WTC11 (cell line): Measurements from ENCODE around the gene NDE1.

ENCODE experiments used
- ATF3 ChIP-seq: sonication (generic); formaldehyde crosslinking; conservative IDR thresholded peaks from 2 replicates; pipeline ENCODE4 v1.8.1; 2022; ENCODE audit warnings: mild to moderate bottlenecking, missing genetic modification reagents
- CBFB ChIP-seq: sonication (generic); formaldehyde crosslinking; IDR thresholded peaks from 2 replicates; pipeline ENCODE4 v1.8.1; 2022; ENCODE audit warnings: mild to moderate bottlenecking, low read depth, missing genetic modification reagents
- CREM ChIP-seq: sonication (generic); formaldehyde crosslinking; IDR thresholded peaks from 2 replicates; pipeline ENCODE4 v1.8.1; 2022; ENCODE audit warnings: mild to moderate bottlenecking, missing genetic modification reagents, moderate library complexity
- EMX1 ChIP-seq: fragments of 250-450 bp; sonication (Bioruptor Pico); IDR thresholded peaks from 2 replicates; pipeline ENCODE4 v1.8.0; 2021; ENCODE audit warnings: mild to moderate bottlenecking
- OVOL2 ChIP-seq: fragments of 250-450 bp; sonication (Bioruptor Pico); IDR thresholded peaks from 2 replicates; pipeline ENCODE4 v1.9.0; 2021; ENCODE audit warnings: mild to moderate bottlenecking, borderline replicate concordance
- SP1 ChIP-seq: sonication (generic); formaldehyde crosslinking; conservative IDR thresholded peaks from 2 replicates; pipeline ENCODE4 v1.8.1; 2022; ENCODE audit warnings: missing genetic modification reagents
- TF ChIP-seq, protein P1 (sequence below): sonication (generic); formaldehyde crosslinking; IDR thresholded peaks from 2 replicates; pipeline ENCODE4 v1.8.0; 2022; ENCODE audit warnings: mild to moderate bottlenecking, missing genetic modification reagents
- TF ChIP-seq, protein P2 (sequence below): fragments of 200-600 bp; IDR thresholded peaks from 2 replicates; pipeline ENCODE4 v1.8.0; 2022; ENCODE audit warnings: antibody characterized with exemption

DNA sequence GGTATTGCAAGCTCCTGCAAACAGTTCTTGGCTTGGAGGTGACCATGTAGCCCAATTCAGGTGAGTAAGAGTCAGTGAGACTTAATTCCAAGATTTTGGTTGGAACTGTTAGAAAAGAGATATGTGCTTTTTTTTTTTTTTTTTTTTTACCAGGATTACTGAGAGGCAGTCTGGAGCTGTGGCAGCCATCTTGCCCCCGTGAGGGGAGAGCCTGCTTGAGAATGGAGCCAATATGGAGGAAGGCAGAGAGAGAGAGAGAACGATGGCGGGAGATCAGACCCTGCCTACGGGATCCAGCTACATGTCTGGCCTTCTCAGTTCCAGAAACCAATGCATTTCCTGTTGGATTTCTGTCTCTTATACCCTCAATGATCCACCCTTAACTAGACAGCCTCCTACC, 109.0 kb downstream of the NDE1 start:
- TF ChIP-seq, protein P1, sequence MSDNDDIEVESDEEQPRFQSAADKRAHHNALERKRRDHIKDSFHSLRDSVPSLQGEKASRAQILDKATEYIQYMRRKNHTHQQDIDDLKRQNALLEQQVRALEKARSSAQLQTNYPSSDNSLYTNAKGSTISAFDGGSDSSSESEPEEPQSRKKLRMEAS (CRISPR knock-in tag), result no peak
- TF ChIP-seq EMX1 (CRISPR knock-in tag) (no peak), OVOL2 (CRISPR knock-in tag) (no peak), SP1 (CRISPR knock-in tag) (no peak), CBFB (CRISPR knock-in tag) (no peak), ATF3 (no peak), CREM (CRISPR knock-in tag) (no peak)
- TF ChIP-seq, protein P2, sequence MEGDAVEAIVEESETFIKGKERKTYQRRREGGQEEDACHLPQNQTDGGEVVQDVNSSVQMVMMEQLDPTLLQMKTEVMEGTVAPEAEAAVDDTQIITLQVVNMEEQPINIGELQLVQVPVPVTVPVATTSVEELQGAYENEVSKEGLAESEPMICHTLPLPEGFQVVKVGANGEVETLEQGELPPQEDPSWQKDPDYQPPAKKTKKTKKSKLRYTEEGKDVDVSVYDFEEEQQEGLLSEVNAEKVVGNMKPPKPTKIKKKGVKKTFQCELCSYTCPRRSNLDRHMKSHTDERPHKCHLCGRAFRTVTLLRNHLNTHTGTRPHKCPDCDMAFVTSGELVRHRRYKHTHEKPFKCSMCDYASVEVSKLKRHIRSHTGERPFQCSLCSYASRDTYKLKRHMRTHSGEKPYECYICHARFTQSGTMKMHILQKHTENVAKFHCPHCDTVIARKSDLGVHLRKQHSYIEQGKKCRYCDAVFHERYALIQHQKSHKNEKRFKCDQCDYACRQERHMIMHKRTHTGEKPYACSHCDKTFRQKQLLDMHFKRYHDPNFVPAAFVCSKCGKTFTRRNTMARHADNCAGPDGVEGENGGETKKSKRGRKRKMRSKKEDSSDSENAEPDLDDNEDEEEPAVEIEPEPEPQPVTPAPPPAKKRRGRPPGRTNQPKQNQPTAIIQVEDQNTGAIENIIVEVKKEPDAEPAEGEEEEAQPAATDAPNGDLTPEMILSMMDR, result no peak
